ENCODE data around the gene SLFN11. TPM values are rescaled to one million over a fixed set of nuclear protein-coding genes. Genes with fewer than 3 reads are reported as not detected.
A peak's percentile ranks its signal among the peaks of the same experiment; 100 is the strongest.

SLFN11 gene
- total RNA-seq, 1 donor from 2014 or later, result 0.25 TPM

- no peaks in the 10 kb centered on the region for H3K36me3 Mint-ChIP-seq (ENCODE audit: low read depth, unreplicated experiment)
- H3K36me3 ChIP-seq (ENCODE audit: insufficient read depth, low read length), result no peaks in the 10 kb centered on the region
- no peaks in the 10 kb centered on the region for H3K9me3 ChIP-seq (ENCODE audit: insufficient read depth, low read depth, low read length)
- H2AFZ ChIP-seq (ENCODE audit: low read depth, low read length), result no peak overlapping the region
- peaks cover 5% of the 10 kb centered on the region for H3K27me3 ChIP-seq (ENCODE audit: insufficient read depth, low read length)
- H3K4me3 ChIP-seq (ENCODE audit: insufficient read depth, low read depth, low read length), result no peak overlapping the region
- no peaks in the 10 kb centered on the region for H4K20me1 ChIP-seq (ENCODE audit: insufficient read depth, low read length)
- no peak for TF ChIP-seq EZH2 (IDR thresholded peaks at IDR 0.05; ENCODE audit: insufficient read depth, low read length)
- TF ChIP-seq, protein P1, sequence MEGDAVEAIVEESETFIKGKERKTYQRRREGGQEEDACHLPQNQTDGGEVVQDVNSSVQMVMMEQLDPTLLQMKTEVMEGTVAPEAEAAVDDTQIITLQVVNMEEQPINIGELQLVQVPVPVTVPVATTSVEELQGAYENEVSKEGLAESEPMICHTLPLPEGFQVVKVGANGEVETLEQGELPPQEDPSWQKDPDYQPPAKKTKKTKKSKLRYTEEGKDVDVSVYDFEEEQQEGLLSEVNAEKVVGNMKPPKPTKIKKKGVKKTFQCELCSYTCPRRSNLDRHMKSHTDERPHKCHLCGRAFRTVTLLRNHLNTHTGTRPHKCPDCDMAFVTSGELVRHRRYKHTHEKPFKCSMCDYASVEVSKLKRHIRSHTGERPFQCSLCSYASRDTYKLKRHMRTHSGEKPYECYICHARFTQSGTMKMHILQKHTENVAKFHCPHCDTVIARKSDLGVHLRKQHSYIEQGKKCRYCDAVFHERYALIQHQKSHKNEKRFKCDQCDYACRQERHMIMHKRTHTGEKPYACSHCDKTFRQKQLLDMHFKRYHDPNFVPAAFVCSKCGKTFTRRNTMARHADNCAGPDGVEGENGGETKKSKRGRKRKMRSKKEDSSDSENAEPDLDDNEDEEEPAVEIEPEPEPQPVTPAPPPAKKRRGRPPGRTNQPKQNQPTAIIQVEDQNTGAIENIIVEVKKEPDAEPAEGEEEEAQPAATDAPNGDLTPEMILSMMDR (IDR thresholded peaks at IDR 0.05; ENCODE audit: insufficient read depth, low read depth, low read length), result no peak
- H3K4me1 ChIP-seq (ENCODE audit: insufficient read depth, low read length), result no peaks in the 10 kb centered on the region
- H3K4me1 Mint-ChIP-seq (ENCODE audit: low read depth, unreplicated experiment), result no peaks in the 10 kb centered on the region
- no peak overlapping the region for H3K9ac ChIP-seq (ENCODE audit: low read length)
- no peak overlapping the region for H3K27ac Mint-ChIP-seq (ENCODE audit: unreplicated experiment)
- no peak overlapping the region for H3K4me2 ChIP-seq (ENCODE audit: low read length)
- peaks cover 24% of the 10 kb centered on the region for H3K27me3 Mint-ChIP-seq (ENCODE audit: low read depth, unreplicated experiment)
- FAIRE-seq (no peak), DNase-seq (ENCODE audit: low read depth) (no peak)
- H3K9me3 Mint-ChIP-seq (ENCODE audit: unreplicated experiment), result no peaks in the 10 kb centered on the region
- no peak overlapping the region for H3K27ac ChIP-seq (ENCODE audit: low read depth, low read length)
- H3K4me3 Mint-ChIP-seq (ENCODE audit: unreplicated experiment), result no peak overlapping the region
- no peaks in the 10 kb centered on the region for H3K79me2 ChIP-seq (ENCODE audit: insufficient read depth, low read length)
Measured at GRCh38 chr17:35352284-35352683, 21.1 kb downstream of the SLFN11 start.

- Mint-ChIP-seq H3K4me3 (ENCODE audit: unreplicated experiment) (no peak overlapping the region), H3K36me3 (ENCODE audit: low read depth, unreplicated experiment) (no peaks in the 10 kb centered on the region), H3K27ac (ENCODE audit: unreplicated experiment) (no peak overlapping the region), H3K27me3 (ENCODE audit: low read depth, unreplicated experiment) (peaks cover 32% of the 10 kb centered on the region), H3K4me1 (ENCODE audit: low read depth, unreplicated experiment) (peaks cover 4% of the 10 kb centered on the region), H3K9me3 (ENCODE audit: unreplicated experiment) (no peaks in the 10 kb centered on the region)
- FAIRE-seq (no peak), DNase-seq (ENCODE audit: low read depth) (no peak)
- Histone ChIP-seq H2AFZ (ENCODE audit: low read depth, low read length) (no peak overlapping the region), H3K27ac (ENCODE audit: low read depth, low read length) (no peak overlapping the region), H3K27me3 (ENCODE audit: insufficient read depth, low read length) (peaks cover 8% of the 10 kb centered on the region), H3K4me3 (ENCODE audit: insufficient read depth, low read depth, low read length) (no peak overlapping the region), H3K4me1 (ENCODE audit: insufficient read depth, low read length) (peaks cover 11% of the 10 kb centered on the region), H3K36me3 (ENCODE audit: insufficient read depth, low read length) (no peaks in the 10 kb centered on the region), H4K20me1 (ENCODE audit: insufficient read depth, low read length) (no peaks in the 10 kb centered on the region), H3K9me3 (ENCODE audit: insufficient read depth, low read depth, low read length) (no peaks in the 10 kb centered on the region), H3K4me2 (ENCODE audit: low read length) (no peak overlapping the region), H3K79me2 (ENCODE audit: insufficient read depth, low read length) (no peaks in the 10 kb centered on the region), H3K9ac (ENCODE audit: low read length) (no peak overlapping the region)
- TF ChIP-seq, protein P1 (IDR thresholded peaks at IDR 0.05; ENCODE audit: insufficient read depth, low read depth, low read length), result no peak
- TF ChIP-seq EZH2 (IDR thresholded peaks at IDR 0.05; ENCODE audit: insufficient read depth, low read length), result no peak
Measured at GRCh38 chr17:35350493-35350892, 22.9 kb downstream of the SLFN11 start.

DNA sequence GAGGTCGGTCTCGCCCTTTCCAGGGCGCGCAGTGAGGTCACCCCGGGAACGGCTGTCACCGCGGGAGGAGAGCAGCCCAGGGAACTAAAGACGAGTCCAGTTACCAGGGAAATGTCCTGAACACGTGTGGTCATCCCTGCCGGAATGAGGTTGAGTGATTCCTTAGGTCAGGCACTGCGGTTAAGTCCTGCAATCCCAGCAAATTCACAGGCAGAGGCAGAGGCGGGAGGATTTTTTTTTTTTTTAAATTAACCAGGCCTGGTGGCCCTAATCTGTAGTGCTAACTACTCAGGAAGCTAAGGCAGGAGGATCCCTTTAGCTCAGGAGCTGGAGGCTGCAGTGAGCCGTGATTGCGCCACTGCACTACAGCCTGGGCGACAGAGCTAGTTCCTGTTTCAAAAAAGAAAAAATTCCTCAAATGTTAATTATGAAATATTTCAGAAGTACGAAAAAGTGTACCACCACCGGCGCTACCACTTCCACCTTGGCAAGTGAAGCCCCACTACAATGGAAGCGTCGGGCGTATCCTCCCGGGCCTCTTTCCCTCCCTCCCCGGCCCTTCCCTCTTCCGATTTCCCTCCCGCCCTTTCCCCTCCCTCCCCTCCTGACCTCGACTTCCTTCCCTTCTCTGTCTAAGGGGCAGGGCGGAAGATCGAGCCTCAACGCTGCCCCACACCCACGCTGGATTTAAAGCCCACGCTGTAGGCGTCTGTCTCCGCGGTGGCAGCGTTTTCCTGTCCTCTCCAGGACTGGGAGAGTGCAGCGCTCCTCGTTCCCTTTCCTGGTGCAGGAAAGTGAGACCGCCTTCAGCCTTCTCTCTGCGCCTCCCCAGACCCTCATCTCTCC lies 27.3 kb downstream of the SLFN11 start:
- peak overlapping the region; percentile 77 for H2AFZ ChIP-seq (ENCODE audit: low read depth, low read length)
- DNase-seq (ENCODE audit: low read depth) (peak; percentile 29), FAIRE-seq (no peak)
- H3K9me3 ChIP-seq (ENCODE audit: insufficient read depth, low read depth, low read length), result no peaks in the 10 kb centered on the region
- H3K79me2 ChIP-seq (ENCODE audit: insufficient read depth, low read length), result no peaks in the 10 kb centered on the region
- H3K9ac ChIP-seq (ENCODE audit: low read length), result no peak overlapping the region
- H3K36me3 ChIP-seq (ENCODE audit: insufficient read depth, low read length), result no peaks in the 10 kb centered on the region
- peaks cover 26% of the 10 kb centered on the region for H3K27me3 ChIP-seq (ENCODE audit: insufficient read depth, low read length)
- H3K27ac Mint-ChIP-seq (ENCODE audit: unreplicated experiment), result peak overlapping the region; percentile 75
- H3K4me2 ChIP-seq (ENCODE audit: low read length), result peak overlapping the region; percentile 82
- no peak overlapping the region for H3K27ac ChIP-seq (ENCODE audit: low read depth, low read length)
- peak overlapping the region; percentile 82 for H3K4me3 Mint-ChIP-seq (ENCODE audit: unreplicated experiment)
- no peak for TF ChIP-seq EZH2 (IDR thresholded peaks at IDR 0.05; ENCODE audit: insufficient read depth, low read length)
- H4K20me1 ChIP-seq (ENCODE audit: insufficient read depth, low read length), result no peaks in the 10 kb centered on the region
- H3K9me3 Mint-ChIP-seq (ENCODE audit: unreplicated experiment), result no peaks in the 10 kb centered on the region
- peak overlapping the region; percentile 7 for H3K4me3 ChIP-seq (ENCODE audit: insufficient read depth, low read depth, low read length)
- peaks cover 46% of the 10 kb centered on the region for H3K27me3 Mint-ChIP-seq (ENCODE audit: low read depth, unreplicated experiment)
- H3K4me1 ChIP-seq (ENCODE audit: insufficient read depth, low read length), result peaks cover 12% of the 10 kb centered on the region
- peaks cover 4% of the 10 kb centered on the region for H3K4me1 Mint-ChIP-seq (ENCODE audit: low read depth, unreplicated experiment)
- H3K36me3 Mint-ChIP-seq (ENCODE audit: low read depth, unreplicated experiment), result no peaks in the 10 kb centered on the region

Data from astrocyte (in vitro differentiated cells and primary cell).